Smooth muscle cell (in vitro differentiated cells): ENCODE results near the gene CRB2. TPM values are rescaled to one million over a fixed set of nuclear protein-coding genes. Genes with fewer than 3 reads are reported as not detected.
A peak's percentile ranks its signal among the peaks of the same experiment; 100 is the strongest.

Experiments
- DNase-seq: peaks from one replicate; lab custom pipeline; 2025; ENCODE audit not compliant: unreplicated experiment; lab: John Stamatoyannopoulos, UW
- H2AFZ ChIP-seq: fragments of 200-600 bp; sonication (generic); 2 replicates; pipeline ENCODE4 v1.6.0; 2016; ENCODE audit warnings: antibody characterized with exemption, low read depth, mild to moderate bottlenecking
- H3F3A ChIP-seq: fragments of 200-600 bp; sonication (generic); 2 replicates; pipeline ENCODE4 v1.6.0; 2017; ENCODE audit warnings: antibody characterized with exemption, low read depth
- H3K27ac ChIP-seq: fragments of 200-600 bp; sonication (generic); 2 replicates; pipeline ENCODE4 v1.5.1; 2016; ENCODE audit warnings: low read depth, mild to moderate bottlenecking
- H3K27me3 ChIP-seq: fragments of 200-600 bp; sonication (generic); 2 replicates; pipeline ENCODE4 v1.6.1; 2016; ENCODE audit warnings: low read depth, mild to moderate bottlenecking
- H3K36me3 ChIP-seq: fragments of 200-600 bp; sonication (generic); 2 replicates; pipeline ENCODE4 v1.5.1; 2016; ENCODE audit warnings: low read depth
- H3K4me1 ChIP-seq: fragments of 200-600 bp; sonication (generic); 2 replicates; pipeline ENCODE4 v1.5.1; 2016; ENCODE audit warnings: low read depth
- H3K4me2 ChIP-seq: fragments of 200-600 bp; sonication (generic); 2 replicates; pipeline ENCODE4 v1.6.0; 2016; ENCODE audit warnings: mild to moderate bottlenecking
- H3K4me3 ChIP-seq: fragments of 200-600 bp; sonication (generic); 2 replicates; pipeline ENCODE4 v1.5.1; 2016; ENCODE audit warnings: mild to moderate bottlenecking
- H3K79me2 ChIP-seq: fragments of 200-600 bp; sonication (generic); 2 replicates; pipeline ENCODE4 v1.6.0; 2016; ENCODE audit warnings: low read depth, mild to moderate bottlenecking
- H3K9ac ChIP-seq: fragments of 200-600 bp; sonication (generic); 2 replicates; pipeline ENCODE4 v1.6.0; 2016; ENCODE audit warnings: low read depth
- H3K9me3 ChIP-seq: fragments of 200-600 bp; sonication (generic); replicated peaks from 2 replicates; pipeline ENCODE4 v1.5.1; 2016; ENCODE audit warnings: low read depth
- H4K20me1 ChIP-seq: fragments of 200-600 bp; sonication (generic); 2 replicates; pipeline ENCODE4 v1.6.0; 2016; ENCODE audit warnings: low read depth
- WGBS: methylation state at CpG from one replicate; pipeline ENCODE4 v1.1.7; 2016; ENCODE audit warnings: low lambda C conversion rate; 5-methylcytosine and 5-hydroxymethylcytosine counted together
- polyA plus RNA-seq: library from polyadenylated mRNA; unstranded; fragments of >200 nt; fragmentation: Nextera tagmentation; extraction: Ambion mirVana; gene quantifications from 2 replicates; pipeline ENCODE4 v1.2.1, GENCODE V29; 2016
- total RNA-seq: library from RNA; depleted of rRNA; stranded (reverse); fragments of >200 nt; gene quantifications from 2 replicates; pipeline ENCODE4 v1.2.3, GENCODE V29; 2014
- TF ChIP-seq, protein P1 (sequence below): fragments of 200-600 bp; sonication (generic); IDR thresholded peaks from 2 replicates; pipeline ENCODE4 v1.5.1; 2017; ENCODE audit warnings: borderline replicate concordance, mild to moderate bottlenecking, antibody characterized with exemption; ENCODE audit not compliant: insufficient read depth, poor library complexity, severe bottlenecking

Gene CRB2
- total and polyA plus RNA-seq, 2 experiments from 2014 or later: 1.7 to 3.1 TPM

DNA sequence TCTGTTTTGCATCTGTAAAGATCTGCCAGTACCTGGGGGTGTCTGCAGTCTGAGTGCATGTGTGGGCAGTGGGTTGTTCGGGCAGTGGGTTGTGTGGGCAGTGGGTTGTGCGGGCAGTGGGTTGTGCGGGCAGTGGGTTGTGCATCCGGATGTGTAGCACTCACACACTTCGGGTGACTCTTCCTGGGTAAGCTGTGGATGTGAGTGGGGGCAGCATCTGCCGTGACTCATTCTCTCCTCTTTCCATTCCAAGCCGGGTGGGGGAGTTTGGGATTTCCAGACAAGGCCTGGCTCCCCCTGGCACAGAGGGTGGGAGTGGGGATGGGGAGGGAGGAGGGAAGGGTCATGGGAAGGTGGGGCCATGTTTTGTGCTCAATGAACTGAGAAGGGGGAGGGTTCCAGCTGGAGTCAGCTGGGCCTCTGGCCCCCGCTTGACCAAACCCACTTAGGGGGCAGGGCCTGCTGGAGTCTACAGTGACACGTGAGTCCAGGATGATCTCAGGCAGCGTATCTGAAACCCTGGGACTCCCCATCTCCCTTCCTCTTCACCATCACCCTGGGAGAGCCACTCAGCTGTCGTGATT is 8.3 kb downstream of the CRB2 start:
- Histone ChIP-seq H3K27ac (peak overlapping the region; percentile 86), H3K27me3 (no peaks in the 10 kb centered on the region), H4K20me1 (no peaks in the 10 kb centered on the region), H2AFZ (no peak overlapping the region), H3K4me1 (peaks cover 36% of the 10 kb centered on the region), H3K36me3 (no peaks in the 10 kb centered on the region), H3K9me3 (no peaks in the 10 kb centered on the region), H3K4me2 (peak overlapping the region; percentile 62), H3K4me3 (no peak overlapping the region), H3F3A (peaks cover 15% of the 10 kb centered on the region), H3K9ac (peak overlapping the region; percentile 48), H3K79me2 (peaks cover 4% of the 10 kb centered on the region)
- DNase-seq: peak; percentile 65
- 21% methylated on average over 9 of the region's 11 CpGs for WGBS
- TF ChIP-seq, protein P1, sequence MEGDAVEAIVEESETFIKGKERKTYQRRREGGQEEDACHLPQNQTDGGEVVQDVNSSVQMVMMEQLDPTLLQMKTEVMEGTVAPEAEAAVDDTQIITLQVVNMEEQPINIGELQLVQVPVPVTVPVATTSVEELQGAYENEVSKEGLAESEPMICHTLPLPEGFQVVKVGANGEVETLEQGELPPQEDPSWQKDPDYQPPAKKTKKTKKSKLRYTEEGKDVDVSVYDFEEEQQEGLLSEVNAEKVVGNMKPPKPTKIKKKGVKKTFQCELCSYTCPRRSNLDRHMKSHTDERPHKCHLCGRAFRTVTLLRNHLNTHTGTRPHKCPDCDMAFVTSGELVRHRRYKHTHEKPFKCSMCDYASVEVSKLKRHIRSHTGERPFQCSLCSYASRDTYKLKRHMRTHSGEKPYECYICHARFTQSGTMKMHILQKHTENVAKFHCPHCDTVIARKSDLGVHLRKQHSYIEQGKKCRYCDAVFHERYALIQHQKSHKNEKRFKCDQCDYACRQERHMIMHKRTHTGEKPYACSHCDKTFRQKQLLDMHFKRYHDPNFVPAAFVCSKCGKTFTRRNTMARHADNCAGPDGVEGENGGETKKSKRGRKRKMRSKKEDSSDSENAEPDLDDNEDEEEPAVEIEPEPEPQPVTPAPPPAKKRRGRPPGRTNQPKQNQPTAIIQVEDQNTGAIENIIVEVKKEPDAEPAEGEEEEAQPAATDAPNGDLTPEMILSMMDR: no peak

DNA sequence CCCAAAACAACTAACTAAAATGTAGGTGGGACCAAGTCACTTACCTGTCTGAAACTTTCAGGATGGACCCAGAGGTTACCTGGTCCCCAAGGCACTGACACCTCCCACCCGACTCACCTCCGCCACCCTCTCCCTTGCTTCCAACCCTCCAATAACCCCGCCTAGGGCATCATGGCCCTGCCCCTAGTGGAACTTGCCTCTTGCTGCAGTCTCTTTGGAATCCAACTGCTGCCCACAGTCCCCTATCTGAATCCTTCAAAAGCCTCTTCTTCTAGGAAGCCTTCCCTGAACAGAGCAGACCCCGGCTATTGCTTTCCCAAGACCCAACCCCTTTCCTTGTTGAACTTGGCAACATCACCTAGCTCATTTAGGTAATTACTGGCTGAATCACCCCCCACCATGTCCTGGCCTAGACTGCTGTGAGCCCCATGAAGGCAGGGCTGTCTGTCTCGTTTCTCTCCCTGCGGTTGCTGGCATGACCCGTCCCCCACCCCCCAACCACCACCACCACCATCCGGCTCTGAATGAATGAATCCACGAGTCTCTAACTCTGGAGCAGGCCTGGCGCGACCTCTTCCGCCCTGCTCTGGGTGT is 9.4 kb downstream of the CRB2 start:
- Histone ChIP-seq H4K20me1 (no peaks in the 10 kb centered on the region), H3K9me3 (no peaks in the 10 kb centered on the region), H2AFZ (no peak overlapping the region), H3K4me2 (peak overlapping the region; percentile 57), H3K9ac (no peak overlapping the region), H3K79me2 (peaks cover 4% of the 10 kb centered on the region), H3K27ac (peak overlapping the region; percentile 86), H3K4me1 (peaks cover 27% of the 10 kb centered on the region), H3K4me3 (no peak overlapping the region), H3K36me3 (no peaks in the 10 kb centered on the region), H3F3A (peaks cover 9% of the 10 kb centered on the region), H3K27me3 (no peaks in the 10 kb centered on the region)
- TF ChIP-seq, protein P1: peak; percentile 33
- WGBS: 80% methylated on average over 12 of the region's 12 CpGs
- no peak for DNase-seq

DNA sequence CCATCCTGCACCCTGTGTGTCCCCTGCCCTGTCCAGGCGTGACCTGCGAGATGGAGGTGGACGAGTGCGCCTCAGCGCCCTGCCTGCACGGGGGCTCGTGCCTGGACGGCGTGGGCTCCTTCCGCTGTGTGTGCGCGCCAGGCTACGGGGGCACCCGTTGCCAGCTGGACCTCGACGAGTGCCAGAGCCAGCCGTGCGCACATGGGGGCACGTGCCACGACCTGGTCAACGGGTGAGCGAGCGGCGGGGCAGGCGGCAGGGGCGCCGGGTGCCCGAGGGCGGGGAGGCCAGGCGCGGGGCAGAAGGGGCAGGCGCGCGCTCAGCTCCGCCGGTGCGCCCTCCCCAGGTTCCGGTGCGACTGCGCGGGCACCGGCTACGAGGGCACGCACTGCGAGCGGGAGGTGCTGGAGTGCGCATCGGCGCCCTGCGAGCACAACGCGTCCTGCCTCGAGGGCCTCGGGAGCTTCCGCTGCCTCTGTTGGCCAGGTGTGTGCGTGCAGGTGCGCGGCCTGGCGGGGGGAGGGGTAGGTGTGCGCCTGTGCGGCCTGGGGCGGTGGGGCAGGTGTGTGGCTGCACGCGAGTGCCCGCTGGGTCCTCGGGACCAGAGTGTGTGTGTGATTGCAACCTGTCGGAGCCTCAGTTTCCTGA is 10.0 kb downstream of the CRB2 start:
- no peaks in the 10 kb centered on the region for H4K20me1 ChIP-seq
- H3K36me3 ChIP-seq: no peaks in the 10 kb centered on the region
- H3K4me1 ChIP-seq: peaks cover 21% of the 10 kb centered on the region
- H3F3A ChIP-seq: peaks cover 9% of the 10 kb centered on the region
- TF ChIP-seq, protein P1: no peak
- no peak overlapping the region for H3K9ac ChIP-seq
- H2AFZ ChIP-seq: no peak overlapping the region
- DNase-seq: no peak
- H3K4me3 ChIP-seq: no peak overlapping the region
- peak overlapping the region; percentile 86 for H3K27ac ChIP-seq
- no peaks in the 10 kb centered on the region for H3K9me3 ChIP-seq
- no peaks in the 10 kb centered on the region for H3K27me3 ChIP-seq
- WGBS: 88% methylated on average over 56 of the region's 67 CpGs
- no peak overlapping the region for H3K4me2 ChIP-seq
- peaks cover 4% of the 10 kb centered on the region for H3K79me2 ChIP-seq

DNA sequence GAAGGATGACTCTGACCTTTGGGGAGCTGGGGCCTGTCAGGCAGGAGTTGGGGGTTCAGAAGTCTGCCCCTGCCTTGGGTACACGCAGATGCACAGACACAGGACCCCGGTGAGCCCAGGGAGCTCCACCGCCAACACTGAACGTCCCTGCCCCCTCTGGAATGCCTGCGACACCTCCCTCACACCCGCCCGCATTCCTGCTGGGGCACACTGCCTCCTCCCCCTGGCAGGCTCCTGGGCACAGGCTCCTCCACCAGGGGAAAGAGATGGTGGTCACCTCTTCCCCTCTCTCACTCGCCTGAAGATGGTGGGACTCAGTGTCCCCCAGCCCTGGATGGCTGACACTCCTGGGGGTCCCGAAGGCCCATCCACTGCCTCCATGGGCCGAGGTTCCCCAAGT is 12.0 kb downstream of the CRB2 start:
- no peak for DNase-seq
- WGBS: 89% methylated on average over 10 of the region's 10 CpGs
- Histone ChIP-seq H3K79me2 (no peaks in the 10 kb centered on the region), H3K4me1 (peaks cover 6% of the 10 kb centered on the region), H3K36me3 (no peaks in the 10 kb centered on the region), H3K27me3 (no peaks in the 10 kb centered on the region), H3K9me3 (no peaks in the 10 kb centered on the region), H3K4me2 (no peak overlapping the region), H2AFZ (no peak overlapping the region), H3F3A (peaks cover 9% of the 10 kb centered on the region), H3K4me3 (no peak overlapping the region), H3K27ac (no peak overlapping the region), H3K9ac (no peak overlapping the region), H4K20me1 (no peaks in the 10 kb centered on the region)
- TF ChIP-seq, protein P1: no peak
